Measurements from ENCODE around the gene COQ8A. TPM values are rescaled to one million over a fixed set of nuclear protein-coding genes. Genes with fewer than 3 reads are reported as not detected.
"Not testable (repeated sequence)": the region's sequence is repeated elsewhere in the genome, so short reads cannot be mapped to it uniquely, and the experiment has no call there.

The COQ8A gene
- polyA plus RNA-seq, 1 experiment = 5.3 TPM

DNA sequence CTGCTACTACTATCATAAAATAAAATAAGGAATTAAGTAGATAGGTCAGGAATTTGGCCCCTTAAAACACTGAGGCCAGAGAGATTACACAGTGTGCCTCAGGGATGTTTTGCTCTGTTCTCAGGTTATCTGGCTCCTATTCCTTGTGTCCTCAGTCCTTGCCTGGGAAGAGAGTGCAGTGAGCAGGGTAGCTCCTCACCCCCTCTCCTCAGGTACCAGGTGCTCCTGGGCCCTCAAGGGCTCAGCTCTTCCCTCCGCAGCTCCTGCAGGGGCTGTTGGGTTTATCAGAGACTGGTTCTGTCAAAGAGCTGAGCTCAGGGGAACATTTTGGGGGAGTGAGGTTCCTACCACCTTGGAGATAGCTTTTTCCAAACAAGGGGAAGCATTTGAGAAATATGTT is 20.1 kb upstream of the COQ8A start:
- Histone ChIP-seq H3K4me3 (ENCODE audit: low read depth, low read length) (no peak overlapping the region), H3K27ac (ENCODE audit: low read depth, low read length) (no peak overlapping the region), H3K27me3 (ENCODE audit: control insufficient read depth, insufficient read depth, low read length) (no peaks in the 10 kb centered on the region), H3K9me3 (ENCODE audit: control insufficient read depth, insufficient read depth, low read length) (no peaks in the 10 kb centered on the region)
- ChIA-PET POLR2A (no interaction called here), CTCF (no interaction called here)
- TF ChIP-seq, protein P1, sequence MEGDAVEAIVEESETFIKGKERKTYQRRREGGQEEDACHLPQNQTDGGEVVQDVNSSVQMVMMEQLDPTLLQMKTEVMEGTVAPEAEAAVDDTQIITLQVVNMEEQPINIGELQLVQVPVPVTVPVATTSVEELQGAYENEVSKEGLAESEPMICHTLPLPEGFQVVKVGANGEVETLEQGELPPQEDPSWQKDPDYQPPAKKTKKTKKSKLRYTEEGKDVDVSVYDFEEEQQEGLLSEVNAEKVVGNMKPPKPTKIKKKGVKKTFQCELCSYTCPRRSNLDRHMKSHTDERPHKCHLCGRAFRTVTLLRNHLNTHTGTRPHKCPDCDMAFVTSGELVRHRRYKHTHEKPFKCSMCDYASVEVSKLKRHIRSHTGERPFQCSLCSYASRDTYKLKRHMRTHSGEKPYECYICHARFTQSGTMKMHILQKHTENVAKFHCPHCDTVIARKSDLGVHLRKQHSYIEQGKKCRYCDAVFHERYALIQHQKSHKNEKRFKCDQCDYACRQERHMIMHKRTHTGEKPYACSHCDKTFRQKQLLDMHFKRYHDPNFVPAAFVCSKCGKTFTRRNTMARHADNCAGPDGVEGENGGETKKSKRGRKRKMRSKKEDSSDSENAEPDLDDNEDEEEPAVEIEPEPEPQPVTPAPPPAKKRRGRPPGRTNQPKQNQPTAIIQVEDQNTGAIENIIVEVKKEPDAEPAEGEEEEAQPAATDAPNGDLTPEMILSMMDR (IDR thresholded peaks at IDR 0.05; ENCODE audit: low read depth, low read length) = no peak
- no peak for DNase-seq (ENCODE audit: low read depth, low spot score)

DNA sequence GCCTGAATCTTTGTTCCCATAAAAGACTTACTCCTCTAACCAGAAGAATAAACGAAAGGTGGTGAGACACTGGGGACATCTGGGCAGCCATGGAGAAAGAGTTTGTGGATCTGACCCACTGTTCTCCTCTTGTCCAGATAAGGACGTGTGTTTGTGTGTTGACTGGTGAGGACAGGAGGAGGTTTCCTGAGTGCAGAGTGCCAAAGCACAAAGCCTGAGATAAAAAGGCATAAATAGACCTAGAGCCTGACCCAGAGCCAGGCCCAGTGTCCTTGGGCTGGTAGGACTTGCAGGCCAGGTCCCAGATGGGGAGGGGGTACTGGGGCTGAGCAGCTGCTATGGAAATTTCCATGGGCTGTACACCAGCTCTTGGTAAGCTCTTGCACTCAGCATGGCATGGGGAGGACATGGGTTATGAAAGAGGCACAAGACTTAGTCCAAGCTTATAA is 19.6 kb upstream of the COQ8A start:
- ChIA-PET CTCF (no interaction called here), POLR2A (no interaction called here)
- Histone ChIP-seq H3K9me3 (ENCODE audit: control insufficient read depth, insufficient read depth, low read length) (no peaks in the 10 kb centered on the region), H3K4me3 (ENCODE audit: low read depth, low read length) (no peak overlapping the region), H3K27me3 (ENCODE audit: control insufficient read depth, insufficient read depth, low read length) (no peaks in the 10 kb centered on the region), H3K27ac (ENCODE audit: low read depth, low read length) (no peak overlapping the region)
- DNase-seq (ENCODE audit: low read depth, low spot score) = no peak
- TF ChIP-seq, protein P1 (IDR thresholded peaks at IDR 0.05; ENCODE audit: low read depth, low read length) = no peak

DNA sequence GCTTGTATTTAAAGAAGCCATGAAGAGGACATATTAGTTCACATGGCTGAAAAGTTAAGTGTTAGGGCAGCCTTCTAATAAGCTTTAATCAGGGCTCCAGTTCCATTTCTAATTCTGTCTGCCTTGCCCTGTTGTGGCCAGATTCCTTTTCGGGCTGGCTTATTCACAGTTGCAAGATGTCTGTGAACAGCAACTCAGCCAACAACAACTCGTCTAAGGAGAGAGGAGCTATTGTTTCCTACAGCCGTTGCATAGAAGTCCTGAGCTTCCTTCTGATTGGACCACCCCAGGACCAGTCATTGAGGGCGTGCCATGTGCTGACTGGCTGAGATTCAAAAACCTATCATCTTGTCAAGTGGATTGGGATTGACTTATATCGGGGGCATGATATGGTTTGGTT is 18.6 kb upstream of the COQ8A start:
- CTCF ChIA-PET = interaction anchor here (1.0 kb wide), 1 partner anchor 18 kb away, joined by 3 read pairs; no protein-coding TSS in a partner anchor
- TF ChIP-seq, protein P1 (IDR thresholded peaks at IDR 0.05; ENCODE audit: low read depth, low read length) = no peak
- DNase-seq (ENCODE audit: low read depth, low spot score) = no peak
- Histone ChIP-seq H3K4me3 (ENCODE audit: low read depth, low read length) (no peak overlapping the region), H3K9me3 (ENCODE audit: control insufficient read depth, insufficient read depth, low read length) (no peaks in the 10 kb centered on the region), H3K27ac (ENCODE audit: low read depth, low read length) (no peak overlapping the region), H3K27me3 (ENCODE audit: control insufficient read depth, insufficient read depth, low read length) (no peaks in the 10 kb centered on the region)
- POLR2A ChIA-PET = no interaction called here

DNA sequence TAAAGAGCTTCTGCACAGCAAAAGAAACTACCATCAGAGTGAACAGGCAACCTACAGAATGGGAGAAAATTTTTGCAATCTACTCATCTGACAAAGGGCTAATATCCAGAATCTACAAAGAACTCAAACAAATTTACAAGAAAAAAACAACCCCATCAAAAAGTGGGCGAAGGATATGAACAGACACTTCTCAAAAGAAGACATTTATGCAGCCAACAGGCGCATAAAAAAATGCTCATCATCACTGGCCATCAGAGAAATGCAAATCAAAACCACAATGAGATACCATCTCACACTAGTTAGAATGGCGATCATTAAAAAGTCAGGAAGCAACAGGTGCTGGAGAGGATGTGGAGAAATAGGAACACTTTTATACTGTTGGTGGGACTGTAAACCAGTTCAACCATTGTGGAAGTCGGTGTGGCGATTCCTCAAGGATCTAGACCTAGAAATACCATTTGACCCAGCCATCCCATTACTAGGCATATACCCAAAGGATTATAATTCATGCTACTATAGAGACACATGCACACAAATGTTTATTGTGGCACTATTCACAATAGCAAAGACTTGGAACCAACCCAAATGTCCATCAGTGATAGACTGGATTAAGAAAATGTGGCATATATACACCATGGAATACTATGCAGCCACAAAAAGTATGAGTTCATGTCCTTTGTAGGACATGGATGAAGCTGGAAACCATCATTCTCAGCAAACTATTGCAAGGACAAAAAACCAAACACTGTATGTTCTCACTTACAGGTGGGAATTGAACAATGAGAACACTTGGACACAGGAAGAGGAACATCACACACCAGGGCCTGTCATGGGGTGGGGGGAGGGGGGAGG is 10.6 kb upstream of the COQ8A start:
- CTCF ChIA-PET; POLR2A ChIA-PET; H3K27me3 ChIP-seq (ENCODE audit: control insufficient read depth, insufficient read depth, low read length): not testable (repeated sequence)

DNA sequence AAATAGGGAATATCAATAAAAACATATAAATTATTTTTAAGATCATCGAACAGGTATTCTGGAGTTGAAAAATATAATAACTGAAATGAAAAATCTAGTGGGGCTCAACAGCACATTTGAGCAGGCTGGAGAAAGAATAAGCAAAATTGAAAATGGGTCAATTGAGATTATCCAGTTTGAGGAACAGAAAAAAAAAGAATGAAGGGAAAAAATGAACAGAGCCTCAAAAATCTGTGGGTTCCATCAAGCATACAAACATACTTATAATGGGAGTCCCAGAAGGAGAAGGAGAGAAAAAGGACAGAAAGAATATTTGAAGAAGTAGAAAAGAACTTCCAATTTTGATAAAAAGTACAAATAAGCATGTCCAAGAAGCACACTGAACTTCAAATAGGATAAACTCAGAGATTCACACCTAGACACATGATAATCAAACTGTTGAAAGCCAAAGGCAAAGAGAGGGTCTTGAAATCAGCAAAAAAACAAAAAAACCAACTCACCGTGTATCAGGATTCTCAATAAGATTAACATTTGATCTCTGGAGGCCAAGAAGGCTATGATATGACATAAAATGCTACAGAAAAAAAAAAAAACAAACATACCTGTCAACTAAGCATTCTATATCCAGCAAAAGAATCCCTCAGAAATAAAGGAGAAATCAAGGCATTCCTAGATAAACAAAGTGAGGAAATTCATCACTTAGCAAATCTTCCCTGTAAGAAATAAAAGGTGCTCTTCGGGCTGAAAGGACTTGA is 5.4 kb upstream of the COQ8A start:
- Histone ChIP-seq H3K27ac (ENCODE audit: low read depth, low read length) (no peak overlapping the region), H3K9me3 (ENCODE audit: control insufficient read depth, insufficient read depth, low read length) (no peaks in the 10 kb centered on the region; the same call in 1 of the 2 replicates), H3K27me3 (ENCODE audit: control insufficient read depth, insufficient read depth, low read length) (no peaks in the 10 kb centered on the region), H3K4me3 (ENCODE audit: low read depth, low read length) (no peak overlapping the region)
- no peak for DNase-seq (ENCODE audit: low read depth, low spot score)
- TF ChIP-seq, protein P1 (IDR thresholded peaks at IDR 0.05; ENCODE audit: low read depth, low read length) = no peak
- CTCF ChIA-PET = no interaction called here
- POLR2A ChIA-PET = no interaction called here

More for the DNA sequence above, 10.6 kb upstream of the COQ8A start:
- H3K4me3 ChIP-seq (ENCODE audit: low read depth, low read length); DNase-seq (ENCODE audit: low read depth, low spot score); H3K9me3 ChIP-seq (ENCODE audit: control insufficient read depth, insufficient read depth, low read length); H3K27ac ChIP-seq (ENCODE audit: low read depth, low read length): not testable (repeated sequence)
